ENCODE data around the gene NCKIPSD.

Gene NCKIPSD

GRCh38 chr3:48678056-48678455 is 7.7 kb downstream of the NCKIPSD start:
- no peak for DNase-seq

GRCh38 chr3:48674505-48674904 is 11.2 kb downstream of the NCKIPSD start:
- no peak for DNase-seq

GRCh38 chr3:48672522-48672921 is 13.2 kb downstream of the NCKIPSD start:
- DNase-seq = no peak

- DNase-seq = no peak
Measured at GRCh38 chr3:48664929-48665328, 20.8 kb downstream of the NCKIPSD start.

GRCh38 chr3:48664313-48664644 is 21.4 kb downstream of the NCKIPSD start:
- no peak for DNase-seq

- DNase-seq = peak; percentile 89
Measured at GRCh38 chr3:48663489-48664312, 22.0 kb downstream of the NCKIPSD start.

- peak; percentile 78 for DNase-seq
Measured at GRCh38 chr3:48662753-48663488, 22.8 kb downstream of the NCKIPSD start, which contains the start of gene CELSR3. TSS of gene CELSR3 (minus strand) at chr3:48662886. CDS start at chr3:48662634, 252 bp downstream.

GRCh38 chr3:48662145-48662752 is 23.5 kb downstream of the NCKIPSD start:
- no peak for DNase-seq

- DNase-seq = no peak
Measured at GRCh38 chr3:48661501-48662144, 24.1 kb downstream of the NCKIPSD start.

GRCh38 chr3:48660800-48661400 is 24.8 kb downstream of the NCKIPSD start:
- DNase-seq = no peak

- no peak for DNase-seq
Measured at GRCh38 chr3:48656841-48657281, 28.9 kb downstream of the NCKIPSD start.

GRCh38 chr3:48656061-48656840 is 29.5 kb downstream of the NCKIPSD start:
- DNase-seq = no peak

- no peak for DNase-seq
Measured at GRCh38 chr3:48655606-48656005, 30.1 kb downstream of the NCKIPSD start.

GRCh38 chr3:48655063-48655462 is 30.7 kb downstream of the NCKIPSD start:
- no peak for DNase-seq

GRCh38 chr3:48652923-48653715 is 32.6 kb downstream of the NCKIPSD start:
- no peak for DNase-seq

GRCh38 chr3:48651771-48652170 is 33.9 kb downstream of the NCKIPSD start:
- DNase-seq = no peak

- no peak for DNase-seq
Measured at GRCh38 chr3:48650723-48651122, 35.0 kb downstream of the NCKIPSD start.

- DNase-seq = no peak
Measured at GRCh38 chr3:48648188-48648850, 37.4 kb downstream of the NCKIPSD start.

- no peak for DNase-seq
Measured at GRCh38 chr3:48647714-48648113, 38.0 kb downstream of the NCKIPSD start.

Data from NCI-H2227 treated with DMSO at 0.1 percent for 48 hours (cell line).